ENCODE results near the gene STAT5B.
"Not testable (repeated sequence)": the region's sequence is repeated elsewhere in the genome, so short reads cannot be mapped to it uniquely, and the experiment has no call there.

Gene STAT5B

GRCh38 chr17:42225646-42226045 is 50.5 kb downstream of the STAT5B start:
- no peak for DNase-seq

DNA sequence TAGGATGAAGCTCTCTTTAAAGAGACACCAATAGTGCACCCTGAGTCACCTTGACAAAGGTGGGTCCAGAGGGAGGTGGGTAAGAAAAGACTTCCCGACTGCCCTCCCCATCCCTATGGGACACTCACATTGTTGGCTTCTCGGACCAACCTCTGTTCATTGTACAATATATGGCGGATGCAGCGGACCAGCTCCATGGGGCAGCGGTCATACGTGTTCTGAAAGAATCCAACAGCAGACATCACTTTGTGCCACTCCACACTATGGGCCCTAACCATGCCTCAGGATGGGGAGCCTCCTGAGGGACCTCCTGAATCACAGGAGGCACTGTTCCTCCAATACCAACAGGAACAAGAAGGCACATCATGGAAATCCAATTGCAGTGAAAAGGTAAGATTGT is 51.5 kb downstream of the STAT5B start:
- no peak for DNase-seq

DNA sequence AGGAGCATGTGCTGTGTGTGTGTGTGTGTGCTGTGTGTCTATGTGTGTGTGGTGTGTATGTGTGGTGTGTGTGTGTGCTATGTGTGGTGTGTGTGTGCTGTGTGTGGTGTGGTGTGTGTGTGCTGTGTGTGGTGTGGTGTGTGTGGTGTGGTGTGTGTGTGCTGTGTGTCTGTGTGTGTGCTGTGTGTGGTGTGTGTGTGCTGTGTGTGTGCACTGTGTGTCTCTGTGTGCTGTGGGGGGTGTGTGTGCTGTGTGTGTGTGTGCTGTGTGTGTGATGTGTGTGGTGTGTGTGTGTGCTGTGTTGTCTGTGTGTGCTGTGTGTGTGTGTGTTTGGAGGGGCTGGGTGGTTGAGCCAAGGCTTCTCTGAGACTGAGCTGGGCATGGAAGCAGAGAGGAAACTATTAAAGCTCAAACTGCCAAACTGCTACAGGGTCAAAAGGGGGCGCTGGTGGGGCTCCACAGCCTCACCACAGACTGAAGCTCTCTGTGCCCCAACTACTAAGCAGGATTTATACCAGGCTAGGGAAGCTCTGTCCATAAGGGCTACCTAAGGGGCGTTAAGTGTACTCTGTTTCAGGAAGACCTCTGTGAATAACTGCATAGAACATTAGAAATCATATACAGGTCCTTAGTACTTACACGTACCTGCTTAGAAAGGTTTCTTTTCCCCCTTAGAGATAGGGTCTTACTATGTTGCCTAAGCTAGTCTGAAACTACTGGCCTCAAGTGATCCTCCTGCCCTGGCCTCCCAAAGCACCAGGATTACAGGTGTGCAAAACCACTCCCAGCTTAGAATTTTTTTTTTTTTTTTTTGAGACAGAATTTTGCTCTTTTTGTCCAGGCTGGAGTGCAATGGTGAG is 54.1 kb downstream of the STAT5B start:
- no peak for DNase-seq

GRCh38 chr17:42219280-42219679 is 56.9 kb downstream of the STAT5B start:
- DNase-seq: not testable (repeated sequence)

- DNase-seq: no peak
Observed at GRCh38 chr17:42214156-42214555, 62.0 kb downstream of the STAT5B start.

DNA sequence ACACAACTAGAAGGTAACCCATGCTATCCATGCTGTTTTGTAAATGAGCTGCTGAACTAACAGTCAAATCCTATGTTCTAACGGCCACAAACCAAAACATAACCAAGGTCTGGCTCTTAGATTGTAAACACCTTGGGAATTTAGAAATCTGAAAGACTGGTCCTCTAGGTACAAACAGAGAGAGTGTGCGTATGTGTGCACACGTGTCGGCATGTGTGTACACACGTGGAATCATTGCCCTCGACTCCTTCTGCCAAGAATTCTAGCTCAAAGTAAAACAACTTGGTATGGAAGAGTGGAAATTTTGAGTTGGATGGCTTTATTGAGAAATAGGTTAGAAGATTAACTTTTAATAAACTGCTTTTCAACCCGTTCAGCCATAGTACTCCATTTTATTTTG is 63.8 kb downstream of the STAT5B start:
- DNase-seq: no peak

DNA sequence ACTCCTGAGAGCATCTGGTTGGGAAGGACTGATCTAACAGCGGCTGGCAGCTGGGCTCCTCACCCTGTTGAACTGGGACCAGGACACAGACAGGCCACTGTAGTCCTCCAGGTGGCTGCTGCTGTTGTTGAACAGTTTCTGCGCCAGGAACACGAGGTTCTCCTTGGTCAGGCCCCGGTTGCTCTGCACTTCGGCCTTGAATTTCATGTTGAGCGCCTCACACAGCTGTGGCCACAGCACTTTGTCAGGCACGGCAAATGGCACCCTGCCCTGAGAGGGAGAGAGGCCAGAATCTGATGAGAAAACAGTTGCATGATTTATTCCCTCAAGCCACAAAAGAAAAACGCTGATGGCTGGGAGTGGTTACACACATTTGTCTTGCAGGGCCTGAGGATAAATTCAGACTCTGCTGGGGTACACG is 64.3 kb downstream of the STAT5B start:
- DNase-seq: not testable (repeated sequence)

- DNase-seq: no peak
Observed at GRCh38 chr17:42210046-42210445, 66.1 kb downstream of the STAT5B start.

DNA sequence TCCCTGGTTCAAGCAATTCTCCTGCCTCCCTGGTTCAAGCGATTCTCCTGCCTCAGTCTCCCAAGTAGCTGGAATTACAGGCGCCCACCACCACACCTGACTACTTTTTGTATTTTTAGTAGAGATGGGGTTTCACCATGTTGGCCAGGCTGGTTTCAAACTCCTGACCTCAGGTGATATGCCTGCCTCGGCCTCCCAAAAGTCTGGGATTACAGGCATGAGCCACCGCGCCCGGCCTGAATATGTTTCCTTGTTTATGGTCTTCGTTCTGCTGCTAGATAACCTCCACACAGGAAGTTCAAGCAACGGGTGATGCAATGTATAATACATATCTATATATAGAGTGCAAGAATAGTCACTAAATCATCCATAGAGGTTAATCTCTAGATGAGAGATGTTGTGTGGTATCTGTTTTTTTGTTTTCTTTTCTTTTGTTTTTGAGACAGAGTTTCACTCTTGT is 70.0 kb downstream of the STAT5B start:
- DNase-seq: peak; percentile 40

DNA sequence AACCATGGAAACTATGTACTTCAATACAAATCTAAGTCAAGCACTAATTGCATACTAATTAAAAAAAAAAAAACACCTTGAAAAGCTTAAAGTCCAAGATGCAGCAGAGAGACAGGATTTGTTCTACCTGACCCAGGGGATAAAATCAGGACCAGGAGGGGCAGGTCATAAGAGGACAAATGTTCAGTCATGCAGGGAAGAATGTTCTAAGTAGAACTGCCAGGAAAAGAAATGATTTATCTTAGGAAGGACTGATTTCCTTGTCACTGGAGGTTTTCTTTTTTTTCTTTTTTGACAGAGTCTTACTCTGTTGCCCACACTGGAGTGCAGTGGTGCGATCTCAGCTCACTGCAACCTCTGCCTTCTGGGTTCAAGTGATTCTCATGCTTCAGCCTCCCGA is 72.8 kb downstream of the STAT5B start:
- no peak for DNase-seq

DNA sequence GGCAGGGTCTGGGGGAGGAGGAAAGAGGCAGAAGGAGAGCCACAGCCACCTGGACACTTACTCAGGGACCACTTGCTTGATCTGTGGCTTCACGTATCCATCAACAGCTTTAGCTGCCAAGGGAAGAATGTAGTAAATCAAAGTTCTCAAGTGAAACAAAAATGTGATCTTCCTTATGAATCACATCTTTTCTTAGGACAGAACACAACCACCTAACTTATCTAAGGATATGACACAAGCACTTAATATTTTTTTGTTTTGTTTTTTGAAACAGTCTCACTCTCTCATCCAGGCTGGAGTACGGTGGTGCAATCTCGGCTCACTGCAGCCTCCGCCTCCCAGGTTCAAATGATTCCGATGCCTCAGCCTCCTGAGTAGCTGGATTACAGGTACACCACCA is 73.5 kb downstream of the STAT5B start:
- DNase-seq: no peak

DNA sequence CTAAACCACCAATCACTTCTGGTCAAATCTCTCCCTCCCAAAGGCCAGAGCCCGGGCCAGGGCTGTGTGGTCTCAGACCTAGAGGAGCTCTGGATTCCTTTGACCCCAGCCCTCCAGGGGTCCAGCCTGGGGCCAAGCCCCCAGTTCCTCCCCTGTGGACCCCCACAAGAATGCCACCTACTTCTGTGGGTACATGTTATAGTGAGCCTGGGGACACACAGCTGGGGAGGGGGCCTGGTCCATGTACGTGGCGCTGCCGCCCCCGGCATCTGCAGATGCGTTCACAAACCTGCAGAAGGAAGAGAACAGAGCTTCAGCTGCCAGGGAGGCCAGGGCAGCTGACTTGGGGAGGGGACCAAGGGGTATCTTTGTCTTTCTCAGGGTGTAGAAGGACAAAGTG is 74.0 kb downstream of the STAT5B start:
- DNase-seq: no peak

- no peak for DNase-seq
Observed at GRCh38 chr17:42201458-42201772, 74.8 kb downstream of the STAT5B start.

GRCh38 chr17:42200706-42201457 is 75.3 kb downstream of the STAT5B start:
- no peak for DNase-seq

DNA sequence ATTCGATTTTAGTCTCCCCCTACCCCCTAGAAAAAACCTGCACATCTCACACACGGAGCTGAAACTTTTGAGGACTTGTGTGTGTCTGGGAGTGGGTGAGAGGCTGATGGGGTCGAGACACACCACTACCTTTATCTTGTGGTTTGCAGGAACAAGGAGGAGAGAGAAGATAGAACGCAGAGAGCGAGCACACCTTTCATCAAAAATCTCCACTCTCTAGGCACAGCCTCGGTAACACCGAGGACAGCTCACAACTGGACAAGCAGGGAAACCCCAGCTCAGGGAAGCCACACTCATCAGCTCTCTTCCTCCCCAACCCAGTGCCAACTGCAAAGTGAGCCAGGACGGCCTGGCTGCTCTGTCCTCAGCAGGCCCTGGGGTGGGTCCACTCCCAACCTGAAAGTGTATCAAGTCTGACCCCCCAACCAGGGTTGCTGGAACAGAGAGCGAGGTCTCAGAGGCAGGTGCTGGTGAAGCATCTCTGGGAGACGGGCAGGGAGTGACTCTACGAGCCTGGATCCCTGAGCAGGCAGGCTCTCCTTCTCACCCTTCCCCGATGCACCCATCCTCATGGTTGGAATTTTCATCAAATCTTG is 76.7 kb downstream of the STAT5B start:
- no peak for DNase-seq

DNA sequence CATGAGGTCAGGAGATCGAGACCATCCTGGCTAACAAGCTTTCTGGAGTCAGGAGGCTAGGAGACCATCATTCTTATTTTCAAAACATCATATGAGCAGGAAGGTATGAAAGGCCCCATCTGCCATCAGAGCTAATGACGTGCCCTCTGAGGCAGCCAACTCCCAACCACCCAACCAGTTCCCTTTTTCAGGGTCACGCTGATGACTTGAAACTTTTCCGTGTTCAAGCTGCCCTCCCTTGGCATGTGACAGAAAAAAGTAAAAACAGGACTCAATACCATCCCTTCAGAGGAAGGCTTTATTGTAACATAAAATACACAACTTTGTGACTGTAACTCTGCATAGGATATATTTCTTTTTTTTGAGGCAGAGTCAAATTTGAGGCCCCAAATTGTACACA is 77.3 kb downstream of the STAT5B start:
- peak; percentile 24 for DNase-seq

- DNase-seq: no peak
Observed at GRCh38 chr17:42197564-42198156, 78.5 kb downstream of the STAT5B start.

GRCh38 chr17:42193969-42194899 is 82.0 kb downstream of the STAT5B start, which contains the start of gene GHDC:
Gene GHDC, minus strand, starts transcription at chr17:42194494. Its CDS starts 913 bp downstream, at chr17:42193581.
- peak; percentile 22 for DNase-seq

- no peak for DNase-seq
Observed at GRCh38 chr17:42193216-42193968, 82.8 kb downstream of the STAT5B start.

- no peak for DNase-seq
Observed at GRCh38 chr17:42192189-42193126, 83.7 kb downstream of the STAT5B start.

Data from SIG-M5 (cell line).